GM12892 (cell line): ENCODE measurements around the gene CPZ.

Experiments used
- POLR2A ChIP-seq: IDR thresholded peaks from 2 replicates; pipeline ENCODE4 v1.6.1; 2011; ENCODE audit warnings: low read depth, low read length, control low read depth
- POLR2AphosphoS5 ChIP-seq: IDR thresholded peaks from 2 replicates; pipeline ENCODE4 v1.6.1; 2011; ENCODE audit warnings: low read depth, low read length, control low read depth
- TAF1 ChIP-seq: IDR thresholded peaks from 2 replicates; pipeline ENCODE4 v1.6.1; 2011; ENCODE audit warnings: low read depth, mild to moderate bottlenecking, control low read depth, low read length, borderline replicate concordance

DNA sequence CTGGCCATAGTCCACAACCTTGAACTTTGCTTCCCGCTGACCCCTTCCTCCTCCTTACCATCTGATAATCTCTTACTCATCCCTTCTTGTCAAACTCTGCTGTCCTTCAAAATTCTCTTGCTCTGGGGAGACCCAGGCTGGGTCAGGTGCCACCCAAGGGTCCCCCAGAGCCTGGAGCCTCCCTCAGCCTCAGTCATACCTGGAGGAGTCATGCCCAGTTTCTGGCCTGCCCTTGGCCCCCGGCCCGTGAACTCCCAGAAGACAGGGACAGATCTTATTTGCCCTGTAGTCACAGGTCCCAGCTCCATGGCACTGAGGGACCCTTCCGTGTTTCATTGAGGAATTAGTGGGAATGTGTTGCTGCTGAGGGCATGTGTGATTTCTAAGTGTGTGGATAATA lies 17.1 kb upstream of the CPZ start:
- TF ChIP-seq POLR2A: no peak
- TF ChIP-seq TAF1: no peak
- no peak for TF ChIP-seq POLR2AphosphoS5
